Omental fat pad (tissue), 4 donors: ENCODE results near the gene NLE1. TPM values are rescaled to one million over a fixed set of nuclear protein-coding genes. Genes with fewer than 3 reads are reported as not detected.

ENCODE experiments used
- ATAC-seq: fragments of 150-250 bp; one replicate; pipeline ENCODE4 v1.9.1; 2016; ENCODE audit warnings: mild to moderate bottlenecking, moderate library complexity; ENCODE audit not compliant: low FRiP score
- DNase-seq: peaks from one replicate; pipeline ENCODE4 v3.0.0-alpha.2; 2019; ENCODE audit warnings: low spot score
- total RNA-seq, 4 donors: library from RNA; depleted of rRNA; stranded (reverse); fragments of >200 nt; gene quantifications; one replicate each; pipeline ENCODE4 v1.1.0, GENCODE V29; 2016
- TF ChIP-seq, protein P1 (sequence below), 3 donors: fragments of 450-650 bp; IDR thresholded peaks; one replicate each; pipeline ENCODE4 v1.5.1; 2016 to 2017; ENCODE audit warnings: antibody characterized with exemption in 3 of 3, mild to moderate bottlenecking in 3 of 3, moderate library complexity in 2 of 3

The NLE1 gene
- total RNA-seq, 4 donors from 2014 or later, result 12.1 to 31.3 (median 14.6) TPM

DNA sequence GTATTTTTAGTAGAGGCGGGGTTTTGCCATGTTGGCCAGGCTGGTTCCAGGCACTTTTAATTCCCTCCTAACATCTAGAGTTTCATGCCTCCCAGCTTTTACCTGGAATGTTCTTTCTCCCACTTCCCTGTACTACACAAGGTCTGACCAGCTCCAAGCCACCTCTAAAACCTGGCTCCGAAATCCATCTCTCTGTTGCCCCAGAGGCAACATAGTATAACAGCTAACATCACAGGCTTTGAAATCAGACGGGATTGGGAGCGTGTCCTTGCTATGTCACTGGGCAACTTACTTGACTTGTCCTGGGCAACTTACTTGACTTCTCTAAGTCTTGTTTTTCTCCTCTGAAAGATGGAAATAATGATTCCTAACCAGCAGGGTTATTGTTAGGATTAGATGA, 20.7 kb upstream of the NLE1 start:
- no peak for ATAC-seq
- no peak for DNase-seq
- TF ChIP-seq, protein P1, sequence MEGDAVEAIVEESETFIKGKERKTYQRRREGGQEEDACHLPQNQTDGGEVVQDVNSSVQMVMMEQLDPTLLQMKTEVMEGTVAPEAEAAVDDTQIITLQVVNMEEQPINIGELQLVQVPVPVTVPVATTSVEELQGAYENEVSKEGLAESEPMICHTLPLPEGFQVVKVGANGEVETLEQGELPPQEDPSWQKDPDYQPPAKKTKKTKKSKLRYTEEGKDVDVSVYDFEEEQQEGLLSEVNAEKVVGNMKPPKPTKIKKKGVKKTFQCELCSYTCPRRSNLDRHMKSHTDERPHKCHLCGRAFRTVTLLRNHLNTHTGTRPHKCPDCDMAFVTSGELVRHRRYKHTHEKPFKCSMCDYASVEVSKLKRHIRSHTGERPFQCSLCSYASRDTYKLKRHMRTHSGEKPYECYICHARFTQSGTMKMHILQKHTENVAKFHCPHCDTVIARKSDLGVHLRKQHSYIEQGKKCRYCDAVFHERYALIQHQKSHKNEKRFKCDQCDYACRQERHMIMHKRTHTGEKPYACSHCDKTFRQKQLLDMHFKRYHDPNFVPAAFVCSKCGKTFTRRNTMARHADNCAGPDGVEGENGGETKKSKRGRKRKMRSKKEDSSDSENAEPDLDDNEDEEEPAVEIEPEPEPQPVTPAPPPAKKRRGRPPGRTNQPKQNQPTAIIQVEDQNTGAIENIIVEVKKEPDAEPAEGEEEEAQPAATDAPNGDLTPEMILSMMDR (IDR thresholded peaks at IDR 0.05), result no peak

DNA sequence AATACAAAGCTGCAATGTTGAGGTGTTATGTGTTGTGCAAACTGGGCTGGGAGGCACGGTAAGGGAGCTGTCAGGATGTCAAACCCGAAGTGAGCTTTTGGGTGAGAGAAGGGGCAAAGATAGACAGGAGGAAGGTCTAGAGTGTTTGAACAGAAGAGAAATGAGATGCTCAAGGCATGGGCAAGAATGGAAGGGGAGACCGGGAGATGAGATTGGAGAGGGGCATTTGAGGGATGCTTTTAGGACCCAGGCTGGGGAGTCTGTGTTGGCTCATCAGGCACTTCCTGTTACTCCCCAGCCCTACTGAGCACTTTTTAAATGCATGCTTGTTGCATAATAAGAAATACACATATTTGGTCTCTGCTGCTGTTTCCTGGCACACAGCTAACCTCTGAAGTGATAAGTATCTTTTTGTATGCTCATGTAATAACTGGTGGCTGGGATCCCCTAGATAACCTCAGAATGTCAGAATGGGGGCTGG, 19.2 kb upstream of the NLE1 start:
- TF ChIP-seq, protein P1 (IDR thresholded peaks at IDR 0.05), result no peak
- no peak for DNase-seq
- ATAC-seq, result no peak

DNA sequence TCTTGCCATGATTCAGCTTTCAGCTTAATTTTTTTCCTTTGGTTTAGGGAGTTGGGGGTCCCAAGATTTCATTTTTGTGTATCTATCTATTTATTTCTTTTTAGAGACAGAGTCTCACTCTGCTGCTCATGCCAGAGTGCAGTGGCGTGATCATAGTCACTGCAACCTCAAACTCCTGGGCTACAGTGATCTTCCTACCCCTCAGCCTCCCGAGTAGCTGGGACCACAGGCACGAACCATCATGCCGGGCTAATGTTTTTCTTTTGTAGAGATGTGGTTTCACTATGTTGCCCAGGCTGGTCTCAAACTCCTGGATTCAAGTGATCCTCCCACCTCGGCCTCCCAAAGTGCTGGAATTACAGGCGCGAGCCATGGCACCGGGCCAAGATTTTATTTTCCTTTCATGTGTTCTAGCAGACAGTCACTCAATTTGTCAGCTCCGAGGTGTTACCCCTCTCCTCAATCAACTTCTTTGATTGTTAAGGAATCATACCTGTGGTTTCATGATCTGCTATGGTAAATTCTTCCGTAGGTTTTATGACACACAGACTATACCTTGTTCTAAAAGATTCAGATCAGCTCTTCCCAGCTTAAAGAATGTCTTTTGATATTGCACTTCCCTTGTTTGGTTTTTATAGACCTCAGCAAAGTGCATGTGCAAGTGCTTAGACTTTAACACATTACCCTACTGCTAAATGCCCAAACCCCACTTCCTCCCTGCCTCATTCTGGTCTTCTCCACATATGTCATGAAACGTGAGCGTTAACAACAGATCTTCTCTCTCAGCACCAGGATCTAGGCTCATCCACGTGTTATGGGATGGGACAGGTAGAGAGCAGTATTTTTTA, 18.5 kb upstream of the NLE1 start:
- TF ChIP-seq, protein P1 (IDR thresholded peaks at IDR 0.05), result no peak
- DNase-seq, result no peak
- ATAC-seq, result no peak

DNA sequence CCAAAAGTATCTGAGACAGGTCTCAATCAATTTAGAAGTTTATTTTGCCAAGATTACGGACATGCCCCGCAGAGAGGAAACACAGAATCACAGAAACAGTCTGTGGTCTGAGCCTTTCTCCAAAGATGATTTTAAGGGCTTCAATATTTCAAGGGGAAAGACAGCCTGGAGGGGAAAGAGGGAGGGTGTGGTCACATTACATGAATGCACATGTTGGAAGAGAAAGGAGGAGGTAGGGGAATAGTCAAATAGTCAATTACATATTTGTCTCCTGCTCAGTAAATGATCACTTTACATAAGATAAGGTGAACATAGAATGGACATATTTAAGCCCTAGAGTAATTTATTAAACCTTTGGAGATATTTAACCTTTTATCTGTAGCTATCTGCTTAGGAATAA, 17.8 kb upstream of the NLE1 start:
- ATAC-seq, result no peak
- TF ChIP-seq, protein P1 (IDR thresholded peaks at IDR 0.05), result no peak

DNA sequence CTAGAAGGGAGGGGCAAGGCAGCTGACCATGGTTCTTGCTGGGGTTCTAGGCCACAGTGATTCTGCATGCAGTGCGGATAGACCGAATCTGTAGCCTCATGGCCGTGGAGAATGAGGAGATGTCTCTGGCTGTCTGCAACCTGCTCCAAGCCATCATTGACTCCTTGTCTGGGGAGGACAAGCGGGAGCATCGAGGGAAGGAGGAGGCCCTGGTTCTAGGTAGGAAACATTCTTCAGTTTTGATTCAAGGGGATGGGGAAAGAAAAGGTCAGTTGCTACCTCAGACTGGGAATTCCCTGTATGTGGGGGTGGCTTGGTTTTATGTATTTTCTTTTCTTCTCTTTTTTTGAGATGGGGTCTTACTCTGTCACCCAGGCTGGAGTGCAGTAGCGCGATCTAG, 13.1 kb upstream of the NLE1 start:
- TF ChIP-seq, protein P1 (IDR thresholded peaks at IDR 0.05), result no peak
- no peak for DNase-seq
- ATAC-seq, result no peak

More for the DNA sequence above, 17.8 kb upstream of the NLE1 start:
- no peak for DNase-seq

DNA sequence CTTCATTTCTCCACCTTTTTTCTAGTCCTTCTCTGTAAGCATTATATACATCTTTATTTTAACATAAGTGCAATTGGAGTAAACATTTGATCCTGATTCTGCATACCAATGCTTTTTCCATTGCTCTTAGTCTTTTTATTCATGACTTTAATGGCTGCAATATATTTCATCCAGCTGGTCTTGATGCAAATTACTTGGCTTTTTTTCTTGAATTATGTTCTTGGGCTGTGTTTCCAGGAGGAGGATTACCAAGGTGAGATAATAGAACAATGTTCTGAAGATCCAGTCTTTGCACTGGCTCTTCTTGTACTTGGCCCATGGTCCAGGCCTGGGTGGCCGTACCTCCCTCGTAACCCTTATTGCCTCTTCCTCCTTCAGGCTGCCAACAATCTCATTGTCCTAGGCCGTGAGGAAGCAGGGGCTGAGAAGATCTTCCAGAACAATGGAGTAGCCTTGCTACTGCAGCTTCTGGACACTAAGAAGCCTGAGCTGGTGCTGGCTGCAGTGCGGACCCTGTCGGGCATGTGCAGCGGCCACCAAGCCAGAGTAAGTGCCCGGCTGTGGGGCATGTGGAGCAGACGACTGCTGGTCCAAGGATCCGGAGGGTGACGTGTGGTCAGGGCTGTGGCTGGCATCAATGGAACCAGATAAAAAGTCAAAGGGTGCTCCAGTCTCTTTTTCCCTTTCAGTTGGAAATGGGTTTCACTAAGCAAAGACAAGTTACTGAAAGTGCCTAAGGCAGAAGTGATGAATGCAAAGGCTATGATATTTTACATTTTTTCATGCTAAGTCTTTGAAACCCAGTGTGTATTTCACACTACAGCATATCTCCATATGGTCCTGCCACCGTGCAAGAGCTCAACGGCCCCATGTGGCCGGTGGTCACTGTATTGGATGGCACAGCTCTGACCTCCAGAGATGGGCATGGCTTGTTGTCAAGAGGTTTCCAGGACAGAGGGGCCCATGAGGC, 12.4 kb upstream of the NLE1 start:
- TF ChIP-seq, protein P1 (IDR thresholded peaks at IDR 0.05), result no peak
- DNase-seq (no peak), ATAC-seq (no peak)
